ENCODE measurements around the gene CTAGE4.
"Not testable (repeated sequence)": the region's sequence is repeated elsewhere in the genome, so short reads cannot be mapped to it uniquely, and the experiment has no call there.

Gene CTAGE4

GRCh38 chr7:144183166-144183565 lies at the start of gene CTAGE4:
Gene CTAGE4, plus strand, starts transcription at chr7:144183466. Its CDS starts 38 bp downstream, at chr7:144183504.
- not testable (repeated sequence) for DNase-seq

- DNase-seq, result no peak
These were observed 49.1 kb upstream of the CTAGE4 start for GRCh38 chr7:144134116-144134515.

- DNase-seq, result no peak
These were observed 45.8 kb upstream of the CTAGE4 start for GRCh38 chr7:144137501-144137900.

GRCh38 chr7:144142187-144142586 lies 41.1 kb upstream of the CTAGE4 start:
- DNase-seq, result no peak

- DNase-seq, result no peak
These were observed 38.8 kb upstream of the CTAGE4 start for GRCh38 chr7:144144426-144144825.

GRCh38 chr7:144148224-144148827 lies 34.9 kb upstream of the CTAGE4 start:
- no peak for DNase-seq

- DNase-seq, result no peak
These were observed 24.4 kb upstream of the CTAGE4 start for GRCh38 chr7:144158861-144159260.

GRCh38 chr7:144164784-144165183 lies 18.5 kb upstream of the CTAGE4 start:
- no peak for DNase-seq

- not testable (repeated sequence) for DNase-seq
These were observed 11.5 kb upstream of the CTAGE4 start for GRCh38 chr7:144171594-144172350.

GRCh38 chr7:144174613-144175012 lies 8.7 kb upstream of the CTAGE4 start:
- no peak for DNase-seq

- DNase-seq, result not testable (repeated sequence)
These were observed 4.7 kb upstream of the CTAGE4 start for GRCh38 chr7:144178380-144179164.

- not testable (repeated sequence) for DNase-seq
These were observed 4.1 kb upstream of the CTAGE4 start for GRCh38 chr7:144179165-144179479.

GRCh38 chr7:144187848-144188247 lies 4.6 kb downstream of the CTAGE4 start:
- not testable (repeated sequence) for DNase-seq

GRCh38 chr7:144188578-144189171 lies 5.4 kb downstream of the CTAGE4 start:
- not testable (repeated sequence) for DNase-seq

- DNase-seq, result not testable (repeated sequence)
These were observed 10.5 kb downstream of the CTAGE4 start for GRCh38 chr7:144193782-144194181.

- not testable (repeated sequence) for DNase-seq
These were observed 11.2 kb downstream of the CTAGE4 start for GRCh38 chr7:144194453-144194852.

- not testable (repeated sequence) for DNase-seq
These were observed 12.1 kb downstream of the CTAGE4 start, which contains the start of gene ARHGEF35 for GRCh38 chr7:144195212-144195872. Gene ARHGEF35, minus strand, starts transcription at chr7:144195833. Its CDS starts 7,450 bp downstream, at chr7:144188383.

GRCh38 chr7:144198934-144199333 lies 15.7 kb downstream of the CTAGE4 start:
- not testable (repeated sequence) for DNase-seq

GRCh38 chr7:144201978-144202377 lies 18.7 kb downstream of the CTAGE4 start:
- not testable (repeated sequence) for DNase-seq

- not testable (repeated sequence) for DNase-seq
These were observed 19.8 kb downstream of the CTAGE4 start for GRCh38 chr7:144203086-144203485.

GRCh38 chr7:144205306-144205705 lies 22.0 kb downstream of the CTAGE4 start:
- DNase-seq, result not testable (repeated sequence)

GRCh38 chr7:144217200-144217599 lies 33.9 kb downstream of the CTAGE4 start:
- not testable (repeated sequence) for DNase-seq

Measured in CD4-positive, alpha-beta T cell treated with Interleukin-15 for 1 hour (primary cell).